Natural killer cell treated with Interleukin-12 subunit alpha and Interleukin-12 subunit beta and Interleukin-15 and Interleukin-18, amount 100 ng/mL, for 72 hours (primary cell): Measurements from ENCODE around the gene XRCC6. TPM values are rescaled to one million over a fixed set of nuclear protein-coding genes. Genes with fewer than 3 reads are reported as not detected.
"Not testable (repeated sequence)": the region's sequence is repeated elsewhere in the genome, so short reads cannot be mapped to it uniquely, and the experiment has no call there.

Experiments used
- ATAC-seq, 2 donors: fragments of 150-1000 bp; cut with Tn5 transposase in 1 of 2; sonication (Bioruptor Pico), chemical (Tn5 transposase) in 1 of 2; 2 replicates each; pipeline ENCODE4 v1.10.0; 2021
- DNase-seq: peaks from one replicate; pipeline ENCODE4 v3.0.0; 2022; ENCODE audit warnings: low spot score
- H3K27ac Mint-ChIP-seq, 2 donors: 1 replicate in 1 of 2; 2 replicates in 1 of 2; pipeline ENCODE4 v1.8.0; 2022; ENCODE audit warnings: mixed read lengths in 2 of 2, mild to moderate bottlenecking in 1 of 2, moderate library complexity in 1 of 2
- H3K27me3 Mint-ChIP-seq, 2 donors: 1 replicate in 1 of 2; 2 replicates in 1 of 2; pipeline ENCODE4 v1.8.0; 2022; ENCODE audit warnings: mixed read lengths in 2 of 2
- H3K36me3 Mint-ChIP-seq: one replicate; pipeline ENCODE4 v1.8.0; 2022; ENCODE audit warnings: mixed read lengths
- H3K4me1 Mint-ChIP-seq, 2 donors: 1 replicate in 1 of 2; 2 replicates in 1 of 2; pipeline ENCODE4 v1.8.0; 2022; ENCODE audit warnings: low read depth in 2 of 2, mixed read lengths in 2 of 2, mild to moderate bottlenecking in 1 of 2
- H3K4me3 Mint-ChIP-seq: one replicate; pipeline ENCODE4 v1.8.0; 2022; ENCODE audit warnings: mixed read lengths
- H3K9me3 Mint-ChIP-seq: 2 replicates; pipeline ENCODE4 v1.8.0; 2022; ENCODE audit warnings: mixed read lengths
- total RNA-seq, 2 donors: library from RNA; stranded (reverse); gene quantifications; one replicate each; pipeline ENCODE4 v1.2.3, GENCODE V29; 2022

The XRCC6 gene
- total RNA-seq, 2 donors from 2014 or later = 276 to 305 TPM

DNA sequence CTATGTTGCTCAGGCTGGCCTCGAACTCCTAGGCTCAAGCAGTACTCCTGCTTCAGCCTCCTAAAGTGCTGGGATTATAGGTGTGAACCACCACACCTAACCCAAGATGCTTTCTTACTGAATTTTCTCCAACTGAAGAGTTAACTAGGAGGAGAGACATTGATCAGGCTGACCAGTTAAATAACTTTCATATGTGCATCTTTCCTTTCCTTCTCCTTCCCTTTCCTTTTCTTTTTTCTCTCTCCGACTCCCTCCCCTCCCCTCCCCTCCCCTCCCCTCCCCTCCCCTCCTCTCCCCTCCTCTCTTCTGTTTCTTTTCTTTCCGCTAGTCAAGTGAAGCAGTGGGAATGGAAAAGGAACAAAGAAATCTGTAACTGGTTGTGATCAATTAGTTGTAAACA lies 26.7 kb downstream of the XRCC6 start:
- no peak for ATAC-seq
- Mint-ChIP-seq H3K4me3 (no peak overlapping the region), H3K27me3 (no peaks in the 10 kb centered on the region)

DNA sequence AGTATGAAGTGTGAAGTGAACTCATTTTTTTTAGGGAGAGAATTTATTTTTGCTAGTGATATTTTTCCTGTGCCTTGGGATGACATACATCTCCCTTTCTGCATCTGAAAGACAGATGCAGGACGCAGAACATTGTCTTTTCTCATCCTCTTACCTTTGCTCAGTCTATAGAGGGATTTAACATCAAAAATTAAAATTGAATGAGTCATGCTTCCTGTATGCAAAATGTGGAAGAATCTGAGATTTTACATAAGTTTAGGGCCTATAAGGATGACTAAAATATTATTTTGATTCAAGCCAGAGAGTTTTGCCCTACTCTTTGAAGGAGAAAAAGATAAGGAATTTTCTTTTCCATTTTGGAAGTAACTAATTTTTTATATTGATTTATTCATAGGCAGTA lies 27.3 kb downstream of the XRCC6 start:
- ATAC-seq = no peak
- H3K36me3 Mint-ChIP-seq = peaks cover 5% of the 10 kb centered on the region

More for the DNA sequence above, 26.7 kb downstream of the XRCC6 start:
- H3K36me3 Mint-ChIP-seq = peaks cover 5% of the 10 kb centered on the region
- no peak overlapping the region for H3K27ac Mint-ChIP-seq
- no peaks in the 10 kb centered on the region for H3K9me3 Mint-ChIP-seq
- peaks cover 0 to 5% of the 10 kb centered on the region in 2 donors for H3K4me1 Mint-ChIP-seq
- DNase-seq = no peak

DNA sequence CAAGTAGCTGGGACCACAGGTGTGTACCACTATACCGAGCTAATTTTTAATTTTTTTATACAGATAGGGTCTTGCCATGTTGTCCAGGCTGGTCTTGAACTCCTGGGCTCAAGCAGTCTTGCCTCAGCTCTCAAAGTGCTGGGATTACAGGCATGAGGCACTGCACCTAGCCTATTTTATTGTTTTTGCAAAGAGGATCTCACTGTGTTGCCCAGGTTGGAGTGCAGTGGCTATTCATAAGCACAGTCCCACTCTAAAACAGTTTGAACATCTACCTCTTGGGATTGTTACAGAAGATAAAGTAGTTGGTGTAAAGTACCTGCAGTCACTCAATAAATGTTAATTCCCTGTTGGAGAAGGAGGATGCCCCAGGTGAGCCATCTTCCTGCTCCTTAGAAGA lies 29.1 kb downstream of the XRCC6 start:
- Mint-ChIP-seq H3K27ac (no peak overlapping the region), H3K9me3 (no peaks in the 10 kb centered on the region), H3K4me3 (no peak overlapping the region), H3K4me1 (peaks cover 0 to 5% of the 10 kb centered on the region in 2 donors), H3K36me3 (peaks cover 5% of the 10 kb centered on the region), H3K27me3 (no peaks in the 10 kb centered on the region)
- DNase-seq (no peak), ATAC-seq (no peak)

More for the DNA sequence above, 27.3 kb downstream of the XRCC6 start:
- Mint-ChIP-seq H3K27ac (no peak overlapping the region), H3K4me3 (no peak overlapping the region), H3K4me1 (peaks cover 0 to 5% of the 10 kb centered on the region in 2 donors), H3K9me3 (no peaks in the 10 kb centered on the region), H3K27me3 (no peaks in the 10 kb centered on the region)
- no peak for DNase-seq

DNA sequence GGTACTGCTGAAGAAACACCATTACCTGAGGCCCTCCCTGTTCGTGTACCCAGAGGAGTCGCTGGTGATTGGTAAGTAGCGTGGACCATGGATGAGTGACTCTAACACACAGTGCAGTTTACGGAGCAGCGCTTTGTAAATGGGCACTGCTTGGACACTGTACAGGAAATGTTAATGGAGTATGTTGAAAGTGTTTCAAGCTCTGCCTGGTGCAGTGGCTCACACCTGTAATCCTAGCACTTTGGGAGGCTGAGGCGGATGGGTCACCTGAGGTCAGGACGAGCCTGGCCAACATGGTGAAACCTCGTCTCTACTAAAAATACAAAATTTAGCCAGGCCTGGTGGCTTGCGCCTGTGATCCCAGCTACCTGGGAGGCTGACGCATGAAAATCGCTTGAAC lies 29.7 kb downstream of the XRCC6 start:
- H3K4me3 Mint-ChIP-seq = no peak overlapping the region
- peaks cover 5% of the 10 kb centered on the region for H3K36me3 Mint-ChIP-seq
- H3K9me3 Mint-ChIP-seq = no peaks in the 10 kb centered on the region
- no peaks in the 10 kb centered on the region for H3K27me3 Mint-ChIP-seq
- ATAC-seq = no peak
- DNase-seq = no peak
- H3K4me1 Mint-ChIP-seq = peaks cover 0 to 5% of the 10 kb centered on the region in 2 donors
- no peak overlapping the region for H3K27ac Mint-ChIP-seq

DNA sequence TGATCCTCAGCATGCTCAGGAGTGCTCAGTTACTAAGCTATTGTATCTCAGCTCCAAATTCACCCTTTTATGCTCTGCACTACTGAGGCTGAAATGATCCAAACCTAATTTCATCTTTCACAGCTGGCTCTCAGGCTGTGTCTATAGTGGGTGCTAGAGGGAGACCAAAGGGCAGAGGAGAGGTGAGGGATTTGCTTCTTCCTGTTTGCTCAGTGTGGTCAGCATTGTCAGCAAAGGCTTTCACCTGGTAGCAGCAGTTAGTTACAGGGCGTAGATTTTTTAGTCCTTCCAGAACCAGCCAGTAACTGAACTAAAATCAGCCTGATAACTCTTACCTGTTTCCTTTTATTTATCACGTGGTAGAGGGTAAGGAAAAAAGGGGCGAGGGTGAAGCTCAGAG lies 33.2 kb downstream of the XRCC6 start:
- Mint-ChIP-seq H3K9me3 (no peaks in the 10 kb centered on the region), H3K4me1 (peaks cover 0 to 5% of the 10 kb centered on the region in 2 donors), H3K27ac (no peak overlapping the region), H3K36me3 (no peaks in the 10 kb centered on the region), H3K27me3 (no peaks in the 10 kb centered on the region), H3K4me3 (no peak overlapping the region)
- DNase-seq (no peak), ATAC-seq (no peak)

DNA sequence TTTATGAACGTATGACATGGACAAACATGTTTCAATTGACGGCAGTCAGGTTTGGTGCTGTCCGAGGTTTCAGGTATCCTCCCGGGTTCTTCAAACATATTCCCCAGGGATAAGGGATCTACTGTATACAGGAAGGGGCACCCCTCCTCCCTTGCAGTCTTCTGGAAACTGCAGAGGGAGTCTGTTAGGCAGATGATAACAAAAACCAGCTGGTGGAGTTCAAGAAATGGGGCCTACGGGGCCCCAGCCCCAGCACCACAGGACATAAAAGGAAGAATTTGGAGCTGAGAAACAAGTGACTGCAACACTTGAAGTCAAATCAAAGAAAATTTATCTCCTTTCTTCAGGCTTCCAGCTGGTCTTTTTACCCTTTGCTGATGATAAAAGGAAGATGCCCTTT lies 35.5 kb downstream of the XRCC6 start:
- Mint-ChIP-seq H3K36me3 (peaks cover 16% of the 10 kb centered on the region), H3K4me3 (no peak overlapping the region), H3K4me1 (no peaks in the 10 kb centered on the region), H3K27ac (no peak overlapping the region), H3K9me3 (no peaks in the 10 kb centered on the region), H3K27me3 (no peaks in the 10 kb centered on the region)
- DNase-seq (no peak), ATAC-seq (no peak)

DNA sequence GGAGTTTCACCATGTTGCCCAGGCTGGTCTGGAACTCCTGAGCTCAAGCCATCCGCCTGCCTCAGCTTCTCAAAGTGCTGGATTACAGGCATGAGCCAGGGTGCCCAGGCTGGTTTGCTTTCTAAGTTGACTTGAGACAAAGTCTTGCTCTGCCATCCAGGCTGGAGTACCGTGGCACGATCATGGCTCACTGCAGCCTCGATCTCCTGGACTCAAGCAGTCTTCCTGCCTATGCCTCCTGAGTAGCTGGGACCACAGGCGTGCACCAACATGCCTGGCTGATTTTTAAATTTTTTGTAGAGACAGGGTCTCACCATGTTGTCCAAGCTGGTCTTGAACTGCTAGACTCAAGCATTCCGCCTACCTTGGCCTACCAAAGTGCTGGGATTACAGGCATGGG lies 36.6 kb downstream of the XRCC6 start:
- no peak overlapping the region for H3K4me3 Mint-ChIP-seq
- no peak overlapping the region for H3K27ac Mint-ChIP-seq
- DNase-seq (no peak), ATAC-seq (no peak)
- H3K9me3 Mint-ChIP-seq = no peaks in the 10 kb centered on the region
- no peaks in the 10 kb centered on the region for H3K4me1 Mint-ChIP-seq
- H3K36me3 Mint-ChIP-seq = peaks cover 21% of the 10 kb centered on the region
- no peaks in the 10 kb centered on the region for H3K27me3 Mint-ChIP-seq

DNA sequence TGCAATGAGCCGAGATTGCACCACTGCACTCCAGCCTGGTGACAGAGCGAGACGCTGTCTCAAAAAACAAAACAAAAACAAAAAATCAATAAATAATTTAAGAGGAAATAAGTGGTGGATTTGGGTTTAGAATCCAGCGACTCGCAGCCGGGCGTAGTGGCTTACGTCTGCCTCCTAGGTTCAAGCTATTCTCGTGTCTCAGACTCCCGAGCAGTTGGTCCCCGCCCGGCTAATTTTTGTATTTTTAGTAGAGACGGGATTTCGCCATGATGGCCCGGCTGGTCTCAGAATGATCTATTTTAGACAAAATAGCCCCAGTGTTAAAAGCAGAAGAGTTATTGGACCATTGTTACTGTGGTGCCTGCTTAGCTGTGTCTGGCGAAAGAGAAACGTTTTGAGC lies 37.8 kb downstream of the XRCC6 start:
- no peak for ATAC-seq
- Mint-ChIP-seq H3K4me3 (no peak overlapping the region), H3K36me3 (peaks cover 23% of the 10 kb centered on the region)

DNA sequence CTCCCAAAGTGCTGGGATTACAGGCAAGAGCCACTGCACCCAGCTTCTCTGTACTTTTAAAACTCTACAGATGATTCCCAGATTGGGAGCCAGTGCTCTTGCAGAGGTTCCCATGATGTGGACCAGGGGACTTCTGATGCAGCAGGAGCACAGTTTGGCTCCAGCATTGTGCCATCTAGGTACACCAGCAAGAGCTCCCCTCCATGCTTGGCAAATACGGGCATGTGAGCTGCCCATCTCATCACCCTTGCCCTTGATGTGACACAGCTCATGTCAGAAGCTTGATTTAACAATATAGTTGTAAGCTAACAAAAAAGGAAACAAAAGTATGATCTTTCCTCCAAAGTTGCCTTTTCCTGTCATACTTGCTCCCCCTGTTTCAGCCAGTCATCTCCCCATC lies 38.8 kb downstream of the XRCC6 start:
- Mint-ChIP-seq H3K4me1 (no peaks in the 10 kb centered on the region), H3K36me3 (peaks cover 27% of the 10 kb centered on the region), H3K4me3 (no peak overlapping the region), H3K27me3 (no peaks in the 10 kb centered on the region), H3K27ac (no peak overlapping the region), H3K9me3 (no peaks in the 10 kb centered on the region)
- ATAC-seq = no peak
- DNase-seq = no peak

More for the DNA sequence above, 37.8 kb downstream of the XRCC6 start:
- no peaks in the 10 kb centered on the region for H3K4me1 Mint-ChIP-seq
- no peak overlapping the region for H3K27ac Mint-ChIP-seq
- no peak for DNase-seq
- H3K9me3 Mint-ChIP-seq = no peaks in the 10 kb centered on the region
- H3K27me3 Mint-ChIP-seq = no peaks in the 10 kb centered on the region

DNA sequence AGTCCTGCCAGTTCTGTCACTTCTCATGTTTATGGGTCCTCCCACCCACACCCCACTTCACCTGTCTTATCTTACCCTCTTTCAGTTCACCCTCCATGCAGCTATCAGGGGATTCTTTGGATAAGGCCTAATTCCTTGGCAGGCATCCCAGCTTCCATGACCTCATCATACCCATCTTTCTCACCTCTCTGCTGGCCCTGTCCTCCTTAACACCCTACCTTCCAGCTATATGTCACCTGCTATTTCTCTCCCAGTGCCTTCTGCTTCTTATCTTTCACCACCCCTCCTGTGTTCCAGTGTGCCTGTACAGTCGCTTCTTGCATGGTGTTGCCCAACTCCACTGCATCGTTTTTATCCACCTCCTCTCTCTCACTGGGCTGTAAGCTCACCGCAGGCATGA lies 39.3 kb downstream of the XRCC6 start:
- Mint-ChIP-seq H3K36me3 (peaks cover 27% of the 10 kb centered on the region), H3K27ac (no peak overlapping the region), H3K4me1 (peaks cover 0 to under 1% of the 10 kb centered on the region in 2 donors), H3K9me3 (no peaks in the 10 kb centered on the region), H3K27me3 (no peaks in the 10 kb centered on the region), H3K4me3 (no peak overlapping the region)
- DNase-seq (no peak), ATAC-seq (no peak)

DNA sequence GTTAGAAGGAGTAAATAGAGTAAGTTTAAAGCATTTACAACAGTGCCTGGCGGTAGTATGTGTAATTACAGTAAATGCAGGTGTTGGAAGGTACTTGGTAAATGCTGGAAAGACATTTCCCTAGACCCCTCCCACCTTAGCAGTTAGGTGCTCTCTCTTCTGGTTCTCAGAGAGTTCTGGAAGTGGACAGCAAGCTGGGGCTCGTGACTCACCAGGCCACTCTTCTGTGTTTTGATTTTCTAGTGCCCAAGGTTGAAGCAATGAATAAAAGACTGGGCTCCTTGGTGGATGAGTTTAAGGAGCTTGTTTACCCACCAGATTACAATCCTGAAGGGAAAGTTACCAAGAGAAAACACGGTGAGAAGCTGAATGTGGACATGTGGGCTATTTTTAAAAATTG lies 40.0 kb downstream of the XRCC6 start:
- peaks cover 0 to 2% of the 10 kb centered on the region in 2 donors for H3K4me1 Mint-ChIP-seq
- H3K27ac Mint-ChIP-seq = no peak overlapping the region
- ATAC-seq = no peak
- no peaks in the 10 kb centered on the region for H3K27me3 Mint-ChIP-seq
- H3K36me3 Mint-ChIP-seq = peaks cover 27% of the 10 kb centered on the region
- H3K4me3 Mint-ChIP-seq = no peak overlapping the region
- H3K9me3 Mint-ChIP-seq = no peaks in the 10 kb centered on the region
- DNase-seq = no peak

DNA sequence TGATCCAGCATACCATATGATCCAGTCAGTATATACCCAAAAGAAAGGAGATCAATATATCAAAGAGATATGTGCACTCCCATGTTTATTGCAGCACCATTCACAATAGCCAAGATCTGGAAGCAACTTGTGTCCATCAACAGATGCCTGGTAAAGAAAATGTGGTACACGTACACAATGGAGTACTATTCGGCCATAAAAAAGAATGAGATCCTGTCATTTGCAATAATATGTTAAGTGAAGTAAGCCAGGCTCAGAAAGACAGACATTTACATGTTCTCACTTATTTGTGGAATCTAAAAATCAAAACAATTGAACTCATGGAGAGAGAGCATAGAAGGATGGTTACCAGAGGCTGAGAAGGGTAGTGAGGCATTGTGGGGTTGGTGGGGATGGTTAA lies 40.6 kb downstream of the XRCC6 start:
- DNase-seq = no peak
- Mint-ChIP-seq H3K4me1 (peaks cover 2 to 4% of the 10 kb centered on the region in 2 donors), H3K9me3 (no peaks in the 10 kb centered on the region), H3K27me3 (no peaks in the 10 kb centered on the region), H3K27ac (no peak overlapping the region), H3K4me3 (no peak overlapping the region), H3K36me3 (peaks cover 27% of the 10 kb centered on the region)
- ATAC-seq = no peak

DNA sequence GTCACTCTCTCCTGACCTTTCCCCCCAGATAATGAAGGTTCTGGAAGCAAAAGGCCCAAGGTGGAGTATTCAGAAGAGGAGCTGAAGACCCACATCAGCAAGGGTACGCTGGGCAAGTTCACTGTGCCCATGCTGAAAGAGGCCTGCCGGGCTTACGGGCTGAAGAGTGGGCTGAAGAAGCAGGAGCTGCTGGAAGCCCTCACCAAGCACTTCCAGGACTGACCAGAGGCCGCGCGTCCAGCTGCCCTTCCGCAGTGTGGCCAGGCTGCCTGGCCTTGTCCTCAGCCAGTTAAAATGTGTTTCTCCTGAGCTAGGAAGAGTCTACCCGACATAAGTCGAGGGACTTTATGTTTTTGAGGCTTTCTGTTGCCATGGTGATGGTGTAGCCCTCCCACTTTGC lies 42.5 kb downstream of the XRCC6 start:
- H3K4me1 Mint-ChIP-seq = peaks cover 11 to 12% of the 10 kb centered on the region in 2 donors
- not testable (repeated sequence) for H3K27ac Mint-ChIP-seq, ATAC-seq, H3K9me3 Mint-ChIP-seq, H3K4me3 Mint-ChIP-seq, DNase-seq, H3K27me3 Mint-ChIP-seq
- H3K36me3 Mint-ChIP-seq = peaks cover 27% of the 10 kb centered on the region

DNA sequence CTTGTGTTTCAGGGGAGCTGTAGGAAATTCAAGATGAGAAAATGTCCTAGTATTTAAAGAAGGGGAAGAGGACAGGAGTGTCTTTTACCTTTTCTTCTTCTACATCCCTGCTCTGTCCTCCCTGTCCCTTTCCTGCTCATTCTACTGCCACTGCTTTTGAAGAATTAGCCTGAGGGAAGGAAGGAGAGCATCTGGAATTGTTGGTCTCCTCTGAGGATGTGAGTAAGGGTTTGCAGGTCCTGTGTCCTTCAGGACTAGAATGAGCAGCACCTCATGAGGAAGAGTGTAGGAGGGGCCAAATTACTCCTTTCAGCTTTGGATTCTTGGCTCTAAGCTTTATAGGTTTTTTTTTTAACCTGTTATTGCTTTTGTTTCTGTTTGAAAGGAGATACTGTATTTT lies 43.4 kb downstream of the XRCC6 start:
- no peak overlapping the region for H3K4me3 Mint-ChIP-seq
- ATAC-seq (no peak), DNase-seq (no peak)
- H3K27me3 Mint-ChIP-seq = no peaks in the 10 kb centered on the region
- peaks cover 11 to 16% of the 10 kb centered on the region in 2 donors for H3K4me1 Mint-ChIP-seq
- H3K9me3 Mint-ChIP-seq = no peaks in the 10 kb centered on the region
- peaks cover 27% of the 10 kb centered on the region for H3K36me3 Mint-ChIP-seq
- H3K27ac Mint-ChIP-seq = peak overlapping the region in 1 of 2 donors; percentile 70

DNA sequence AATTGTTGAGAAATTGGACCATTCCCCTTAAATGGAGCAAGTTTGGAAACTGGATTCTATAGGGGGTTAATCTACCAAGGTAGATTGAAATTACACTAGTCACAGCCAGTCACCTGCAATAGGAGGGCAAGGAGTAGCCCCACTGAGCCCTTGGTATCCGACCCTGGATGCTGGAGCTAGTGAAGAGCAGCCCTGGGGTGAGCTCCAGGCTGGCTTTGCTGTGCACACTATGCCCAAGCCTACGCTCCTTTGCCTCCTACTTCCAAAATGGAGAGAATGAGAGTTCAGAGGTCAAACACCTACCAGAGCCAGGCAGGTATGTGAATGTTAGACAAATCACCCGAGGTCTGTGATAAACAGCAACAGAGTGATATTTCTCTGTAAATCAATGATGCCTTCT lies 43.9 kb downstream of the XRCC6 start:
- ATAC-seq = no peak
- no peak for DNase-seq
- Mint-ChIP-seq H3K27me3 (no peaks in the 10 kb centered on the region), H3K27ac (no peak overlapping the region), H3K9me3 (no peaks in the 10 kb centered on the region), H3K4me3 (no peak overlapping the region), H3K36me3 (peaks cover 27% of the 10 kb centered on the region), H3K4me1 (peaks cover 11 to 18% of the 10 kb centered on the region in 2 donors)
